ENCODE results near the gene GCAT. TPM values are rescaled to one million over a fixed set of nuclear protein-coding genes. Genes with fewer than 3 reads are reported as not detected.

GCAT gene
- total and polyA plus RNA-seq, 9 of the 15 experiments (the other 6 are each of a cell fraction or from before 2014, with no cell fraction given), result 1.9 to 69.9 (median 26.4) TPM

- TF ChIP-seq ESRRA (IDR thresholded peaks at IDR 0.05; ENCODE audit: borderline replicate concordance, low read depth) (peak; percentile 95), CUX1 (CRISPR knock-in tag; IDR thresholded peaks at IDR 0.05) (peak; percentile 55; the same call in 1 of the 2 replicates), NFYB (IDR thresholded peaks at IDR 0.05; ENCODE audit: extremely low read depth, insufficient read length) (no peak), ATF4 (CRISPR knock-in tag; IDR thresholded peaks at IDR 0.05) (peak; percentile 89), CEBPG (CRISPR knock-in tag; IDR thresholded peaks at IDR 0.05) (peak; percentile 94), CEBPG (tag; conservative IDR thresholded peaks at IDR 0.05 in 1 of 2, IDR thresholded peaks at IDR 0.05 in 1 of 2) (peak; percentile 32 to 93; a peak in 3 of 4 replicates), HBP1 (CRISPR knock-in tag; IDR thresholded peaks at IDR 0.05) (0 out of 2 replicates have a peak, but pooled peaks have one; percentile 23), NFIX (CRISPR knock-in tag; IDR thresholded peaks at IDR 0.05; ENCODE audit: low read depth) (no peak), VEZF1 (CRISPR knock-in tag; IDR thresholded peaks at IDR 0.05) (peak; percentile 91)
These were observed 4.5 kb upstream of the GCAT start (continued) for GRCh38 chr22:37803195-37803638.
